ENCODE data around the gene ADAMTSL3. TPM values are rescaled to one million over a fixed set of nuclear protein-coding genes. Genes with fewer than 3 reads are reported as not detected.

The ADAMTSL3 gene
- polyA plus RNA-seq, 1 of the 3 experiments (the other 2 are of a cell fraction) = 0.02 TPM

DNA sequence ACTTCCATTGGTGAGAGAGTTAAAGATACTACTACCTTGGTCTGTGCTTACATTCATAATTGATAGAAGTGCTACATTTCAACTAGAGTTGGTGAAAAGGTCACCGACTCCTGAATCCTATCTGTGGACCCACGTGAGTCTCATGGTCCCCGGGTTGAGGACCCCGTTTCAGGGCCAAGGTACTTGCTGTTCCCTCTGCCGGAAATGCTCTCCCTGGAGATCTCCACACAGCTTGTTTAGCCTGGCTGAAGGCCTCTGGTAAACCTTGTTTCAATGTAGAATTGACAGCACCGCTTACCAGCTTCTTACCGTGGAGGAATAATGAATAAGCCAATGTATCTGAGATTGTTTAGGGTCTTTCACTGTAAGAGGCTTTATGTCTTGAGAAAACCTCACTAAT, 355.7 kb downstream of the ADAMTSL3 start:
- Histone ChIP-seq H2AFZ (ENCODE audit: low read depth) (no peak overlapping the region), H3K79me2 (ENCODE audit: insufficient read depth) (no peaks in the 10 kb centered on the region), H3K4me1 (ENCODE audit: control insufficient read depth in 1 of 2, insufficient read depth in 2 of 2, low read depth in 1 of 2, low read length in 1 of 2) (no peaks in the 10 kb centered on the region), H3K4me2 (no peak overlapping the region), H3K9me3 (no peaks in the 10 kb centered on the region), H3K27me3 (ENCODE audit: insufficient read depth) (no peaks in the 10 kb centered on the region), H3K27ac (ENCODE audit: low read depth in 2 of 2, low read length in 1 of 2) (no peak overlapping the region), H3K9me2 (no peaks in the 10 kb centered on the region), H3K9ac (no peak overlapping the region), H3K4me3 (ENCODE audit: low read depth in 2 of 2, low read length in 1 of 2) (no peak overlapping the region), H3F3A (replicated peaks; ENCODE audit: insufficient read depth) (no peaks in the 10 kb centered on the region), H4K20me1 (ENCODE audit: insufficient read depth) (no peaks in the 10 kb centered on the region), H3K36me3 (replicated peaks in 1 of 2; ENCODE audit: control insufficient read depth in 1 of 2, insufficient read depth in 2 of 2, low read length in 1 of 2) (no peaks in the 10 kb centered on the region)
- CTCF ChIA-PET = no interaction called here
- POLR2A ChIA-PET = no interaction called here
- 32% methylated on average over 7 of the region's 7 CpGs for WGBS (ENCODE audit: low lambda C conversion rate)
- no peak for DNase-seq
- TF ChIP-seq, protein P1, sequence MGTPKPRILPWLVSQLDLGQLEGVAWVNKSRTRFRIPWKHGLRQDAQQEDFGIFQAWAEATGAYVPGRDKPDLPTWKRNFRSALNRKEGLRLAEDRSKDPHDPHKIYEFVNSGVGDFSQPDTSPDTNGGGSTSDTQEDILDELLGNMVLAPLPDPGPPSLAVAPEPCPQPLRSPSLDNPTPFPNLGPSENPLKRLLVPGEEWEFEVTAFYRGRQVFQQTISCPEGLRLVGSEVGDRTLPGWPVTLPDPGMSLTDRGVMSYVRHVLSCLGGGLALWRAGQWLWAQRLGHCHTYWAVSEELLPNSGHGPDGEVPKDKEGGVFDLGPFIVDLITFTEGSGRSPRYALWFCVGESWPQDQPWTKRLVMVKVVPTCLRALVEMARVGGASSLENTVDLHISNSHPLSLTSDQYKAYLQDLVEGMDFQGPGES (IDR thresholded peaks at IDR 0.05; ENCODE audit: low read depth, low read length) = no peak
- TF ChIP-seq JUND (IDR thresholded peaks at IDR 0.05) (no peak), RXRA (IDR thresholded peaks at IDR 0.05; ENCODE audit: borderline replicate concordance, low read depth) (no peak), NFIC (IDR thresholded peaks at IDR 0.05; ENCODE audit: borderline replicate concordance) (no peak), NRF1 (IDR thresholded peaks at IDR 0.05; ENCODE audit: low read depth, low read length) (no peak), TAF1 (IDR thresholded peaks at IDR 0.05; ENCODE audit: borderline replicate concordance, low read depth, low read length) (no peak), MEF2A (IDR thresholded peaks at IDR 0.05; ENCODE audit: borderline replicate concordance, low read depth) (no peak)
- TF ChIP-seq, protein P2, sequence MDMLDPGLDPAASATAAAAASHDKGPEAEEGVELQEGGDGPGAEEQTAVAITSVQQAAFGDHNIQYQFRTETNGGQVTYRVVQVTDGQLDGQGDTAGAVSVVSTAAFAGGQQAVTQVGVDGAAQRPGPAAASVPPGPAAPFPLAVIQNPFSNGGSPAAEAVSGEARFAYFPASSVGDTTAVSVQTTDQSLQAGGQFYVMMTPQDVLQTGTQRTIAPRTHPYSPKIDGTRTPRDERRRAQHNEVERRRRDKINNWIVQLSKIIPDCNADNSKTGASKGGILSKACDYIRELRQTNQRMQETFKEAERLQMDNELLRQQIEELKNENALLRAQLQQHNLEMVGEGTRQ (IDR thresholded peaks at IDR 0.05; ENCODE audit: borderline replicate concordance, low read depth, low read length) = no peak
- TF ChIP-seq, protein P3, sequence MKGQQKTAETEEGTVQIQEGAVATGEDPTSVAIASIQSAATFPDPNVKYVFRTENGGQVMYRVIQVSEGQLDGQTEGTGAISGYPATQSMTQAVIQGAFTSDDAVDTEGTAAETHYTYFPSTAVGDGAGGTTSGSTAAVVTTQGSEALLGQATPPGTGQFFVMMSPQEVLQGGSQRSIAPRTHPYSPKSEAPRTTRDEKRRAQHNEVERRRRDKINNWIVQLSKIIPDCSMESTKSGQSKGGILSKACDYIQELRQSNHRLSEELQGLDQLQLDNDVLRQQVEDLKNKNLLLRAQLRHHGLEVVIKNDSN (IDR thresholded peaks at IDR 0.05; ENCODE audit: borderline replicate concordance, low read depth) = no peak
- TF ChIP-seq, protein P4, sequence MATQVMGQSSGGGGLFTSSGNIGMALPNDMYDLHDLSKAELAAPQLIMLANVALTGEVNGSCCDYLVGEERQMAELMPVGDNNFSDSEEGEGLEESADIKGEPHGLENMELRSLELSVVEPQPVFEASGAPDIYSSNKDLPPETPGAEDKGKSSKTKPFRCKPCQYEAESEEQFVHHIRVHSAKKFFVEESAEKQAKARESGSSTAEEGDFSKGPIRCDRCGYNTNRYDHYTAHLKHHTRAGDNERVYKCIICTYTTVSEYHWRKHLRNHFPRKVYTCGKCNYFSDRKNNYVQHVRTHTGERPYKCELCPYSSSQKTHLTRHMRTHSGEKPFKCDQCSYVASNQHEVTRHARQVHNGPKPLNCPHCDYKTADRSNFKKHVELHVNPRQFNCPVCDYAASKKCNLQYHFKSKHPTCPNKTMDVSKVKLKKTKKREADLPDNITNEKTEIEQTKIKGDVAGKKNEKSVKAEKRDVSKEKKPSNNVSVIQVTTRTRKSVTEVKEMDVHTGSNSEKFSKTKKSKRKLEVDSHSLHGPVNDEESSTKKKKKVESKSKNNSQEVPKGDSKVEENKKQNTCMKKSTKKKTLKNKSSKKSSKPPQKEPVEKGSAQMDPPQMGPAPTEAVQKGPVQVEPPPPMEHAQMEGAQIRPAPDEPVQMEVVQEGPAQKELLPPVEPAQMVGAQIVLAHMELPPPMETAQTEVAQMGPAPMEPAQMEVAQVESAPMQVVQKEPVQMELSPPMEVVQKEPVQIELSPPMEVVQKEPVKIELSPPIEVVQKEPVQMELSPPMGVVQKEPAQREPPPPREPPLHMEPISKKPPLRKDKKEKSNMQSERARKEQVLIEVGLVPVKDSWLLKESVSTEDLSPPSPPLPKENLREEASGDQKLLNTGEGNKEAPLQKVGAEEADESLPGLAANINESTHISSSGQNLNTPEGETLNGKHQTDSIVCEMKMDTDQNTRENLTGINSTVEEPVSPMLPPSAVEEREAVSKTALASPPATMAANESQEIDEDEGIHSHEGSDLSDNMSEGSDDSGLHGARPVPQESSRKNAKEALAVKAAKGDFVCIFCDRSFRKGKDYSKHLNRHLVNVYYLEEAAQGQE (IDR thresholded peaks at IDR 0.05; ENCODE audit: low read depth, low read length) = no peak

DNA sequence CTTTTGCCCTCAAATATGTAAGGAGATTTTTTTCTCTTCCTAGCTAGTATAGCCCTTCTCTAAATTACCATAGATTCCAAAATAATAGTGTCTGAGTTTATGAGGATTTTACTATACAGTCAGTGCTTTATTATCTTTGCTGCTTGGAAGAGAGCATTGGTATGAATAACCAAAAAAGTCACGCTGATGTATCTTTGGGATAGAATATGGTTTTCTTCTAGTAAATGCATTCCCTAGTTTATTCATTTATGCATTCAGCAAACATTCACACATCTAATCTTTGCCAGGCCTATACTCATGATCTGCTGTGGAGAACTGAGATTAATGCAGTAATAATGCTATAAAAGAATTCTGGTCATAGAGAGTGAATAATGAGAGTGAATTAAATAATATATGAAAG, 356.3 kb downstream of the ADAMTSL3 start:
- POLR2A ChIA-PET = interaction anchor here (0.6 kb wide), 1 partner anchor 31 kb away, joined by 3 read pairs; no protein-coding TSS in a partner anchor

More for the DNA sequence above, 356.3 kb downstream of the ADAMTSL3 start:
- Histone ChIP-seq H3K9me3 (no peaks in the 10 kb centered on the region), H3K27ac (ENCODE audit: low read depth in 2 of 2, low read length in 1 of 2) (no peak overlapping the region), H4K20me1 (ENCODE audit: insufficient read depth) (no peaks in the 10 kb centered on the region), H3K9ac (no peak overlapping the region), H3K4me2 (no peak overlapping the region), H3K4me1 (ENCODE audit: control insufficient read depth in 1 of 2, insufficient read depth in 2 of 2, low read depth in 1 of 2, low read length in 1 of 2) (no peaks in the 10 kb centered on the region), H2AFZ (ENCODE audit: low read depth) (no peak overlapping the region), H3K9me2 (no peaks in the 10 kb centered on the region), H3K36me3 (replicated peaks in 1 of 2; ENCODE audit: control insufficient read depth in 1 of 2, insufficient read depth in 2 of 2, low read length in 1 of 2) (no peaks in the 10 kb centered on the region), H3K79me2 (ENCODE audit: insufficient read depth) (no peaks in the 10 kb centered on the region), H3K4me3 (ENCODE audit: low read depth in 2 of 2, low read length in 1 of 2) (no peak overlapping the region), H3F3A (replicated peaks; ENCODE audit: insufficient read depth) (no peaks in the 10 kb centered on the region), H3K27me3 (ENCODE audit: insufficient read depth) (no peaks in the 10 kb centered on the region)
- 15% methylated on average over 1 of the region's 1 CpG for WGBS (ENCODE audit: low lambda C conversion rate)
- CTCF ChIA-PET = no interaction called here
- TF ChIP-seq, protein P5, sequence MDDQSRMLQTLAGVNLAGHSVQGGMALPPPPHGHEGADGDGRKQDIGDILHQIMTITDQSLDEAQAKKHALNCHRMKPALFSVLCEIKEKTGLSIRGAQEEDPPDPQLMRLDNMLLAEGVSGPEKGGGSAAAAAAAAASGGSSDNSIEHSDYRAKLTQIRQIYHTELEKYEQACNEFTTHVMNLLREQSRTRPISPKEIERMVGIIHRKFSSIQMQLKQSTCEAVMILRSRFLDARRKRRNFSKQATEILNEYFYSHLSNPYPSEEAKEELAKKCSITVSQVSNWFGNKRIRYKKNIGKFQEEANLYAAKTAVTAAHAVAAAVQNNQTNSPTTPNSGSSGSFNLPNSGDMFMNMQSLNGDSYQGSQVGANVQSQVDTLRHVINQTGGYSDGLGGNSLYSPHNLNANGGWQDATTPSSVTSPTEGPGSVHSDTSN (IDR thresholded peaks at IDR 0.05) = no peak
- TF ChIP-seq TAF1 (IDR thresholded peaks at IDR 0.05; ENCODE audit: borderline replicate concordance, low read depth, low read length) = no peak
- TF ChIP-seq SIN3A (IDR thresholded peaks at IDR 0.05; ENCODE audit: borderline replicate concordance, low read depth, low read length) = no peak
- TF ChIP-seq TEAD4 (IDR thresholded peaks at IDR 0.05; ENCODE audit: borderline replicate concordance, insufficient read depth) = no peak
- TF ChIP-seq, protein P2 (IDR thresholded peaks at IDR 0.05; ENCODE audit: borderline replicate concordance, low read depth, low read length) = no peak
- TF ChIP-seq, protein P1 (IDR thresholded peaks at IDR 0.05; ENCODE audit: low read depth, low read length) = no peak
- TF ChIP-seq FOXJ3 (CRISPR knock-in tag; IDR thresholded peaks at IDR 0.05) = no peak
- no peak for DNase-seq

Measured in SK-N-SH (cell line).